Bronchial epithelial cell (primary cell): ENCODE measurements around the gene TCAIM. TPM values are rescaled to one million over a fixed set of nuclear protein-coding genes. Genes with fewer than 3 reads are reported as not detected.
"Not testable (repeated sequence)": the region's sequence is repeated elsewhere in the genome, so short reads cannot be mapped to it uniquely, and the experiment has no call there.

Source experiments
- DNase-seq: peaks from one replicate; pipeline ENCODE4 v3.0.0-alpha.2; 2010; ENCODE audit warnings: low read depth
- FAIRE-seq: peaks from 2 replicates; lab custom pipeline; 2011; peaks lifted over from hg19 to GRCh38; lab: Jason Lieb, UNC
- H3K27me3 ChIP-seq: 2 replicates; pipeline ENCODE4 v1.5.1; 2011; ENCODE audit warnings: low read length; ENCODE audit not compliant: control insufficient read depth, insufficient read depth
- H3K36me3 ChIP-seq: 2 replicates; pipeline ENCODE4 v1.5.1; 2011; ENCODE audit warnings: low read length; ENCODE audit not compliant: control insufficient read depth, insufficient read depth
- H3K4me3 ChIP-seq: 2 replicates; pipeline ENCODE4 v1.5.1; 2011; ENCODE audit warnings: mild to moderate bottlenecking, low read depth, low read length, control low read depth
- CTCF ChIP-seq: IDR thresholded peaks from 2 replicates; pipeline ENCODE4 v1.5.1; 2011; ENCODE audit warnings: mild to moderate bottlenecking, moderate library complexity, low read length, control low read depth, inconsistent platforms; ENCODE audit not compliant: insufficient read depth, severe bottlenecking
- total RNA-seq: library from RNA; depleted of rRNA; stranded (reverse); fragments of >200 nt; gene quantifications from 2 replicates; pipeline ENCODE4 v1.2.1, GENCODE V29; 2014

Gene TCAIM
- total RNA-seq, 1 donor from 2014 or later: 32.9 TPM

GRCh38 chr3:44396200-44397171 is 57.9 kb downstream of the TCAIM start:
- Histone ChIP-seq H3K36me3 (peaks cover 1% of the 10 kb centered on the region), H3K4me3 (no peak overlapping the region), H3K27me3 (no peaks in the 10 kb centered on the region)
- no peak for TF ChIP-seq CTCF
- DNase-seq (no peak), FAIRE-seq (no peak)

GRCh38 chr3:44398271-44398670 is 59.7 kb downstream of the TCAIM start:
- not testable (repeated sequence) for H3K4me3 ChIP-seq, H3K27me3 ChIP-seq, FAIRE-seq, DNase-seq, H3K36me3 ChIP-seq

GRCh38 chr3:44398853-44399252 is 60.3 kb downstream of the TCAIM start:
- no peak for FAIRE-seq
- no peaks in the 10 kb centered on the region for H3K27me3 ChIP-seq
- H3K4me3 ChIP-seq: no peak overlapping the region
- H3K36me3 ChIP-seq: peaks cover 3% of the 10 kb centered on the region
- no peak for TF ChIP-seq CTCF
- no peak for DNase-seq

GRCh38 chr3:44400771-44401170 is 62.2 kb downstream of the TCAIM start:
- FAIRE-seq: no peak
- Histone ChIP-seq H3K4me3 (no peak overlapping the region), H3K27me3 (no peaks in the 10 kb centered on the region), H3K36me3 (peaks cover 4% of the 10 kb centered on the region)
- no peak for TF ChIP-seq CTCF
- no peak for DNase-seq

- no peak for TF ChIP-seq CTCF
- FAIRE-seq: no peak
Measured at GRCh38 chr3:44402548-44402947, 64.0 kb downstream of the TCAIM start.

GRCh38 chr3:44409640-44410410 is 71.3 kb downstream of the TCAIM start:
- H3K4me3 ChIP-seq: no peak overlapping the region
- H3K36me3 ChIP-seq: no peaks in the 10 kb centered on the region
- no peaks in the 10 kb centered on the region for H3K27me3 ChIP-seq
- DNase-seq (no peak), FAIRE-seq (no peak)
- no peak for TF ChIP-seq CTCF

More at GRCh38 chr3:44402548-44402947, 64.0 kb downstream of the TCAIM start:
- Histone ChIP-seq H3K36me3 (peaks cover 4% of the 10 kb centered on the region), H3K27me3 (no peaks in the 10 kb centered on the region), H3K4me3 (no peak overlapping the region)
- no peak for DNase-seq
